Cardiac fibroblast (primary cell): Measurements from ENCODE around the gene PNLIPRP2.

Experiments
- DNase-seq, 2 donors: peaks; one replicate each; pipeline versions ENCODE4 v3.0.0 to v3.0.0-alpha.2; 2010; ENCODE audit warnings: low read depth in 2 of 2
- H3K4me3 ChIP-seq, 2 donors: replicated peaks in 1 of 2; 1 replicate in 1 of 2; 2 replicates in 1 of 2; pipeline ENCODE4 v1.5.1; 2011; ENCODE audit warnings: low read depth in 2 of 2, low read length in 2 of 2, mild to moderate bottlenecking in 2 of 2, moderate library complexity in 1 of 2
- TF ChIP-seq, protein P1 (sequence below): IDR thresholded peaks from one replicate; pipeline ENCODE4 v1.5.1; 2011; ENCODE audit warnings: low read depth, mild to moderate bottlenecking, low read length, inconsistent platforms

PNLIPRP2 gene

DNA sequence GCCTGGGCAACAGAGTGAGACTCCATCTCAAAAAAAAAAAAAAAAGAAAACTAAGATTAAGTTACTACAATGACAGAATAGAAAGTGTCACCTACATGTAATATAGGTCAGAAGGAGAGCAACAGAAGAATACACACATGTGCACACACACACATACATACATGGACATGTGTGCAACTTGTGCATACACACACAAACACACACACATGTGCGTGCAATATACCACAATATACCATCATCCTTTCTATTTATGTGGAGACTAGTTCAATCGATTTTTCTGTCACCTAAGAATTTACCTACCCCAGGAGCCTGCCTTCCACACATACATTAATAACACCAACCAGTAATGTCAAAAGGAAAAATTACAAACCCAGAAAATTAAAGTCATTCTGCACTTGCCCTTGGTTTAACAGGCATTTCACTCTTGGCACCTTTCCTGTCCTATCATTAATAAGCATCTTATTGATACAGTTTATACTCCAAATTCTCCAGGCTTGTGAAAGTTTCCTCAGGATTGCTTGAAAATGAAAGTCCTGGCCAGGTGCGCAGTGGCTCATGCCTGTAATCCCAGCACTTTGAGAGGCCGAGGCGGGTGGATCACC is 27.5 kb upstream of the PNLIPRP2 start:
- DNase-seq = no peak
- TF ChIP-seq, protein P1, sequence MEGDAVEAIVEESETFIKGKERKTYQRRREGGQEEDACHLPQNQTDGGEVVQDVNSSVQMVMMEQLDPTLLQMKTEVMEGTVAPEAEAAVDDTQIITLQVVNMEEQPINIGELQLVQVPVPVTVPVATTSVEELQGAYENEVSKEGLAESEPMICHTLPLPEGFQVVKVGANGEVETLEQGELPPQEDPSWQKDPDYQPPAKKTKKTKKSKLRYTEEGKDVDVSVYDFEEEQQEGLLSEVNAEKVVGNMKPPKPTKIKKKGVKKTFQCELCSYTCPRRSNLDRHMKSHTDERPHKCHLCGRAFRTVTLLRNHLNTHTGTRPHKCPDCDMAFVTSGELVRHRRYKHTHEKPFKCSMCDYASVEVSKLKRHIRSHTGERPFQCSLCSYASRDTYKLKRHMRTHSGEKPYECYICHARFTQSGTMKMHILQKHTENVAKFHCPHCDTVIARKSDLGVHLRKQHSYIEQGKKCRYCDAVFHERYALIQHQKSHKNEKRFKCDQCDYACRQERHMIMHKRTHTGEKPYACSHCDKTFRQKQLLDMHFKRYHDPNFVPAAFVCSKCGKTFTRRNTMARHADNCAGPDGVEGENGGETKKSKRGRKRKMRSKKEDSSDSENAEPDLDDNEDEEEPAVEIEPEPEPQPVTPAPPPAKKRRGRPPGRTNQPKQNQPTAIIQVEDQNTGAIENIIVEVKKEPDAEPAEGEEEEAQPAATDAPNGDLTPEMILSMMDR = no peak
- H3K4me3 ChIP-seq = no peak overlapping the region

DNA sequence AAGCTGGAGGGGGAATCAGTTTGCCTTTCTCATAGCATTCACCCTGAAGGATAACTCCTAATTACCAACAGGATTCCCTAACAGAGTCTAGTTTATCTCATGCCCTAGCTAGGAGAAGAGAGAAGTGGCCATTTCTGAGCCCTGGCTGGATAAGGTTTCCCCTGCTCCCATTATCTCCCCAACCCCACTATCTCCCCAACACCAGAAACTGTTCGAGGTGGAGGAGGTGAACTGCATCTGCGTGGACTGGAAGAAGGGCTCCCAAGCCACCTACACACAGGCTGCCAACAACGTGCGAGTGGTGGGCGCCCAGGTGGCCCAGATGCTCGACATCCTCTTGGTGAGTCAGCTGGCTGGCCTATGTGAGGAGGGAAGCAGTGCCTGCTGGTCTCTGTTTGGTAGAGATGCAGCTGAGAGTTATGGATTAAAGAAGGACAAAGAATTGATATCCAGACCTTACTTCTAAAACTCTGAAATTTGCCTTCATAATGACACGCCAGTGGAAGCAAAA is 26.2 kb upstream of the PNLIPRP2 start:
- H3K4me3 ChIP-seq = no peak overlapping the region
- DNase-seq = no peak
- TF ChIP-seq, protein P1 = no peak

DNA sequence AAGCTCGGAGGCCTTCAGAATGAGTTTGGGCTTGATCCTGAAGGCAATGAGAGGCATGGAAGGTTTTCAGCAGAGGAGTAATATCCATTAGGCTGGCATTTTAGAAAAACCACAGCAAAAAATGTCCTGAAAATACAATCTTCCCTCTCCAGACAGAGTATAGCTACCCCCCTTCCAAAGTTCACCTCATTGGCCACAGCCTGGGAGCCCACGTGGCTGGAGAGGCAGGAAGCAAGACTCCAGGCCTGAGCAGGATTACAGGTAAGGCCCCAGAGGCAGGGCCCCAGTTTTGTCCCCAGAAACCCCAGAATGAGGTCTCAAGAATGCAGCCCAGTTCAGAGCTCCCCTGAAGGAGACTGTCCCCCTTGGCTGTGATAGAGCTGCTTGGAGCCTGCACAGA is 24.7 kb upstream of the PNLIPRP2 start:
- no peak overlapping the region for H3K4me3 ChIP-seq
- DNase-seq = no peak
- TF ChIP-seq, protein P1 = no peak

DNA sequence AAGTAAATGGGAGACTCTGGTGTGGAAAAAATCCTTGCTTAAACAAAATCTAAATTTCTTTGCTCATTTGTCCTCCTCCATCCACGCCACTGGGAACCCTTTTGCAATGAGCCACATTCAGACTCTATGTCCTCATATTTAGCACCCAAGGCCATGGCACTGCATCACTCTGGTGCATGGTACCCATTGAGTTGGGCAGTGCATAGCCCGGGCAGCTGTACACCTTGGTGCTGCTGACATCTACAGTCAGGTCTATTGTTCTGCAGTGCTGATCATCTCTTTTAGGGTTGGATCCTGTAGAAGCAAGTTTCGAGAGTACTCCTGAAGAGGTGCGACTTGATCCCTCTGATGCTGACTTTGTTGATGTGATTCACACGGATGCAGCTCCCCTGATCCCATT is 23.2 kb upstream of the PNLIPRP2 start:
- TF ChIP-seq, protein P1 = no peak
- no peak overlapping the region for H3K4me3 ChIP-seq
- no peak for DNase-seq

DNA sequence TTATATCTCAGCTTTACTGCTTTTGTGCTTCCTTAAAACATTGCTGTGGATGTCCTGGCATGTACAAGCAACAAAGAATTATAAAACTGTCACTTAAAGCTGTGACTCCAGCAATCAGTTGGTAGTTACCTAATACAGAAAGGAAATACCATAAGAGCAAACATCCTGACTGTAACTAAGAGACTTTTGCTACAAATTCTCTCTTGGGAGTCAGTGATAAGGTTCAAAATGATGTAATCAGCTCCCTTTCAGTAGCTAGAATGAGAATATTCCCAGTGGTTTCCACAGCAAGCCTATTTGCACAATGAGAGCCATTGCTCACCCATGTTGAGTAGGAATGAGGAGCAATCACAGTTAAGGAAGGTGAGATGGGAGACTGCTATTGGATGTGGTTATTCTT is 22.4 kb upstream of the PNLIPRP2 start:
- TF ChIP-seq, protein P1 = no peak
- H3K4me3 ChIP-seq = no peak overlapping the region
- DNase-seq = no peak

DNA sequence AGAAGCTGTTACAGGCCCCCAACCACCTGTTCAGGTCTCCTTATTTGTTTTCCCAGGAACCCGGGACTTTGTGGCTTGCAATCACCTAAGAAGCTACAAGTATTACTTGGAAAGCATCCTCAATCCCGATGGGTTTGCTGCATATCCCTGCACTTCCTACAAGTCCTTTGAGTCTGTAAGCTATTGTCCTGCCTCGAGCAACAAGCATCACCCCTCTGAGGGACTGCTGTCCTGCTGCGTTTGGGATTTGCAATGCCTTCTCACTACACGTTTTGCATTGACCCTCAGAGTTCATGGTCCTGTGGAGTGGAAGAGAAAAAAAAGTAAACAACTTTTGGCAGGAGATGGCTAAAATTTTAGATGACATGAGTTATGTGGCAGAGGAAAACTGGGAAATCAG is 20.8 kb upstream of the PNLIPRP2 start:
- no peak overlapping the region for H3K4me3 ChIP-seq
- DNase-seq = no peak
- TF ChIP-seq, protein P1 = no peak

DNA sequence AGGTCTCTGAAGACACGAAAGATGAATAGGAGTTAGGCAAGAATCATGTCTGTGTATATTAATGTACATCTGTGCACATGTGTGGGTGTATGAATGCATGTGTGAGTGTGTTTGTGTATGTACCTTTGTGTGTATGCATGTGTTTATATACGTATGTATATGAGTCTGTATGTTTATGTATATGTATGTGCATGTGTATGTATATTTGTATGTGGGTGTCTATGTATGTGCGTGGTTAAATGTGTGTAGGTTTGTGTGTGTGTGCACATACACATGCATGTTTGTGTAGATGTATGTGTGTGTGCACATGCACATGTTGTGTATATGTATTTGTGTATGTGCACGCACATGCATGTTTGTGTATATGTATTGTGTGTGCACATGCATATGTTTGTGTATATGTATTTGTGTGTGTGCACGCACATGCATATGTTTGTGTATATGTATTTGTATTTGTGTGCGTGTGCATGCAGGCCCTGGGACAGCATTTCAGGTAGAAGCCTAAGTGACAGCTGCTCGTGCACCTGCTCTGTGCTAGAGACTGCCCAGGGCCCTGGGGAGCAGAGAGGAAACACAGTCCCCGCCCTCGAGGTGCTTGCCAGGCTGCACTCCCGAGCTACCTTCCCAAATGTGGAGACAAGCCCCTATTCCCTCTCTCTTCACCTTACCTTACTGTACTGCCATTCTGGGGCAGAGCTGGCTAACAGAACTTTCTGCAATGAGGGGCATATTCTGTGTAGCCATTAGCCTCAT is 17.9 kb upstream of the PNLIPRP2 start:
- DNase-seq = no peak
- H3K4me3 ChIP-seq = no peak overlapping the region
- TF ChIP-seq, protein P1 = no peak
